Central memory CD8-positive, alpha-beta T cell (primary cell): ENCODE data around the gene HELQ.

Source experiments
- ATAC-seq: fragments of 150-1000 bp; cut with Tn5 transposase; replicated peaks from 2 replicates; pipeline ENCODE4 v1.10.0; 2022; ENCODE audit warnings: mild to moderate bottlenecking, moderate FRiP score, moderate number of reproducible peaks; ENCODE audit not compliant: poor library complexity, severe bottlenecking; ENCODE audit errors: extremely low read depth
- DNase-seq, 2 donors: peaks; one replicate each; pipeline ENCODE4 v3.0.0; 2021; ENCODE audit warnings: low spot score in 2 of 2
- H3K27ac Mint-ChIP-seq: one replicate; pipeline ENCODE4 v1.8.0; 2022; ENCODE audit warnings: low read depth, mild to moderate bottlenecking, moderate library complexity, mixed read lengths
- H3K27me3 Mint-ChIP-seq: one replicate; pipeline ENCODE4 v1.8.0; 2022; ENCODE audit warnings: mixed read lengths
- H3K36me3 Mint-ChIP-seq: one replicate; pipeline ENCODE4 v1.8.0; 2022; ENCODE audit warnings: mild to moderate bottlenecking, moderate library complexity, mixed read lengths; ENCODE audit not compliant: insufficient read depth
- H3K4me1 Mint-ChIP-seq: one replicate; pipeline ENCODE4 v1.8.0; 2022; ENCODE audit warnings: mixed read lengths
- H3K4me3 Mint-ChIP-seq: one replicate; pipeline ENCODE4 v1.8.0; 2022; ENCODE audit warnings: mild to moderate bottlenecking, moderate library complexity, mixed read lengths
- H3K9me3 Mint-ChIP-seq: one replicate; pipeline ENCODE4 v1.8.0; 2022; ENCODE audit warnings: mixed read lengths

HELQ gene

DNA sequence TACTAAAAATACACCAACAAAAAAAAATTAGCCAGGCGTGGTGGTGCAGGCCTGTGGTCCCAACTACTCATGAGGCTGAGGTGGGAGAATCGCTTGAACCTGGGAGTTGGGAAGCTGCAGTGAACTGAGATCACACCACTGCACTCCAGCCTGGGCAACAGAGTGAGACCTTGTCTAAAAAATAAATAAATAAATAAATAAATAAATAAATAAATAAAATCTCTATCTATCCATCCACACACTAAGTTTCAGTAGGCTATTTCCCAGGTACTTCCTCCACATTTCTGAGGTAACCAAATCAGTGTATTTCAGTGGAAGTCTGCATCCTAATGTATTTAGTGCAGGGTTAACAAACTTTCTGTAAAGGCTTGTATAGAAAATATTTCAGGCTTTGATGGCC, 18.3 kb upstream of the HELQ start:
- Mint-ChIP-seq H3K4me1 (no peaks in the 10 kb centered on the region), H3K4me3 (no peak overlapping the region), H3K27me3 (no peaks in the 10 kb centered on the region), H3K27ac (no peak overlapping the region), H3K9me3 (no peaks in the 10 kb centered on the region), H3K36me3 (peaks cover 11% of the 10 kb centered on the region)
- DNase-seq = no peak
- ATAC-seq = no peak

- H3K4me1 Mint-ChIP-seq = no peaks in the 10 kb centered on the region
- H3K4me3 Mint-ChIP-seq = no peak overlapping the region
- H3K27me3 Mint-ChIP-seq = no peaks in the 10 kb centered on the region
- no peaks in the 10 kb centered on the region for H3K9me3 Mint-ChIP-seq
- H3K27ac Mint-ChIP-seq = no peak overlapping the region
- no peak for ATAC-seq
- no peak for DNase-seq
- H3K36me3 Mint-ChIP-seq = peaks cover 8% of the 10 kb centered on the region
Measured at GRCh38 chr4:83473423-83473822, 17.8 kb upstream of the HELQ start.

DNA sequence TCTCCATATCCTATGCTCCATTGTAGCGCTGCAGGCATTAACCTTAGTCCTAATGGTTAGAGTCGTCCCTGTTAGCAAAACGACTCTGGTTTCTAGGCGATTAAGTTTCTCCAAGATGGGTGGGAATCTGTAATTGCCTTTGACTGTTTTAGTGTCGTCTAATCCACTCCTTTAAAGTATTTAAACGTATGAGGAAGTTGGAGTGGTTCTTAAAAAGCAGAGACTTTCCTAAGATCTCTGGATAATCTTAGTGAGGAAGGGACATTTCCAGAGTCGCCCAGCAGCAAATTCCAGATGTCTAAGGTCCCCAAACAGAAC, 520 bp upstream of the HELQ start:
- H3K27me3 Mint-ChIP-seq = no peaks in the 10 kb centered on the region
- no peak for DNase-seq
- H3K9me3 Mint-ChIP-seq = no peaks in the 10 kb centered on the region
- H3K4me1 Mint-ChIP-seq = peaks cover 34% of the 10 kb centered on the region
- peak overlapping the region; percentile 98 for H3K4me3 Mint-ChIP-seq
- H3K27ac Mint-ChIP-seq = peak overlapping the region; percentile 100
- ATAC-seq = no peak
- peaks cover 51% of the 10 kb centered on the region for H3K36me3 Mint-ChIP-seq

GRCh38 chr4:83454686-83455085, 937 bp downstream of the HELQ start:
- peaks cover 44% of the 10 kb centered on the region for H3K36me3 Mint-ChIP-seq
- peak overlapping the region; percentile 100 for H3K27ac Mint-ChIP-seq
- ATAC-seq (no peak), DNase-seq (no peak)
- H3K4me3 Mint-ChIP-seq = peak overlapping the region; percentile 98
- H3K4me1 Mint-ChIP-seq = peaks cover 34% of the 10 kb centered on the region
- H3K9me3 Mint-ChIP-seq = no peaks in the 10 kb centered on the region
- no peaks in the 10 kb centered on the region for H3K27me3 Mint-ChIP-seq

- no peaks in the 10 kb centered on the region for H3K9me3 Mint-ChIP-seq
- no peak overlapping the region for H3K4me3 Mint-ChIP-seq
- H3K36me3 Mint-ChIP-seq = peaks cover 27% of the 10 kb centered on the region
- H3K27me3 Mint-ChIP-seq = no peaks in the 10 kb centered on the region
- no peak for ATAC-seq
- peaks cover 14% of the 10 kb centered on the region for H3K4me1 Mint-ChIP-seq
- no peak overlapping the region for H3K27ac Mint-ChIP-seq
- no peak for DNase-seq
Measured at GRCh38 chr4:83449009-83449408, 6.6 kb downstream of the HELQ start.

- H3K9me3 Mint-ChIP-seq = no peaks in the 10 kb centered on the region
- H3K27me3 Mint-ChIP-seq = no peaks in the 10 kb centered on the region
- no peak overlapping the region for H3K27ac Mint-ChIP-seq
- DNase-seq (no peak), ATAC-seq (no peak)
- peaks cover 43% of the 10 kb centered on the region for H3K36me3 Mint-ChIP-seq
- no peak overlapping the region for H3K4me3 Mint-ChIP-seq
- H3K4me1 Mint-ChIP-seq = no peaks in the 10 kb centered on the region
Measured at GRCh38 chr4:83440899-83441298, 14.7 kb downstream of the HELQ start.

DNA sequence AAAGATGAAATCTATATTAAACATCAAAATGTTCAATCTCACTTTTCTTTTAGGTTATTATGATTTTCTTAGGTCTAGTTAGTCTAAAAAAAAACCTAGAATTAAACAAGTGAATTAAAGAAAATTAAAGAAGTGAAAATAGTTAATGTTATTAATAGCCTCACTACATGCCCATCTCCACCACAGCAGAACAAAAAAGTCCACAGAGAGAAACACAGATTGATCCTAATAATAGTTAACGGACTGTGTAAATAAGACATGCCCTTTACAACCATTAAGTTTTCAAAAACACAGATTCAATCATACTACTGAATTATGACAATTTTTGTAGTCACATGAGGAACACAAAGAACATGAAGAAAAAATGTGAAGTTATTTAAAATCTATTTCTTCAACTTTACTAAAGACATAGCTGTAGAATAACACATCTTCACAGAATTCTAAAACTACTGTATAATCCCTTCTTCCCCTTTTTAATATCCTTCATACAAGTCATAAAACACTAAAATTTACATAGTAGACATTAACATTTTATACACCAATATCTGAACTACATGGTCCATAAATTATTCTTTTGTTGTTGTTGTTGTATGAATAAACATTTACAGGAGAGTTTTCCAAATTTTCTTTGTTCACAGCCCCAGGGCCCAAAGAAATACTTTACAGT, 15.3 kb downstream of the HELQ start:
- Mint-ChIP-seq H3K4me3 (no peak overlapping the region), H3K4me1 (no peaks in the 10 kb centered on the region), H3K36me3 (peaks cover 44% of the 10 kb centered on the region), H3K9me3 (no peaks in the 10 kb centered on the region), H3K27me3 (no peaks in the 10 kb centered on the region), H3K27ac (no peak overlapping the region)
- DNase-seq (no peak), ATAC-seq (no peak)

DNA sequence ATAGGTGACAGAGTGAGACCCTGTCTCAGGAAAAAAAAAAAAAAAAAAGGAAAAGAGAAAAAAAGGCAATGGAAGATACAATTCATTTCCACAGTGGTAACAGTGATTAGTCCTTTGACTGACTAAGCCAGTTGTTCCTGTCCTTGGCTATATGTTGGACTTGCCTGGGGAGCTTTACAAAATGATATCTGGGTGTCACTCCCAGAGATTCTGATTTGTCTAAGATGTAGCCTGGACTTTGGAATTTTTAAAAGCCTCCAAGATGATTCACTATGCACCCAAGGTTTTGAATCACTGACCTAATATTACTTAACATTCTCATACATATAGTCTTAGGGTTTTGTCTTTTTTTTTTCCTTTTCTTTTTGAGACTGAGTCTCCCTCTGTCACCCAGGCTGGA, 16.9 kb downstream of the HELQ start:
- no peak for ATAC-seq
- Mint-ChIP-seq H3K27me3 (no peaks in the 10 kb centered on the region), H3K36me3 (peaks cover 45% of the 10 kb centered on the region), H3K9me3 (no peaks in the 10 kb centered on the region), H3K27ac (no peak overlapping the region), H3K4me1 (no peaks in the 10 kb centered on the region), H3K4me3 (no peak overlapping the region)
- no peak for DNase-seq

DNA sequence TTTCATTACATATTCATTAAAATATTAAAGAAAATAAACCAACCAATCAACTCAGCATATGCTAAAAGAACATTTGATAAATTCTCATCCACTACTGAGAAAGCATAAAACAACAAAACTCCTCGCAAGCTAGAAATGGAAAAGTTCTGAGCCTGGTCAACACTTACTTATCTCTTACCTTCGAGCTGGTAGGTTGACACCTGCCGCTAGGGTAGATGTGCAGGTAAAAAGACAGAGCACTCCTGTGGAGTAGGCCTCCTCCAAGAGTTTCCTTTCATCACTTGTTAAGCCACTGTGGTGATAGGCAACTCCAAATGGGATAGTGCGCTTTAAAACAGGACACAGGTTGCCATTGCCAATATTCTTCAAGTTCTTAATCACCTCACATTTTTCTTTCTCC, 18.9 kb downstream of the HELQ start:
- Mint-ChIP-seq H3K27me3 (no peaks in the 10 kb centered on the region), H3K9me3 (no peaks in the 10 kb centered on the region), H3K4me3 (no peak overlapping the region), H3K4me1 (no peaks in the 10 kb centered on the region), H3K36me3 (peaks cover 36% of the 10 kb centered on the region), H3K27ac (no peak overlapping the region)
- DNase-seq (no peak), ATAC-seq (no peak)

DNA sequence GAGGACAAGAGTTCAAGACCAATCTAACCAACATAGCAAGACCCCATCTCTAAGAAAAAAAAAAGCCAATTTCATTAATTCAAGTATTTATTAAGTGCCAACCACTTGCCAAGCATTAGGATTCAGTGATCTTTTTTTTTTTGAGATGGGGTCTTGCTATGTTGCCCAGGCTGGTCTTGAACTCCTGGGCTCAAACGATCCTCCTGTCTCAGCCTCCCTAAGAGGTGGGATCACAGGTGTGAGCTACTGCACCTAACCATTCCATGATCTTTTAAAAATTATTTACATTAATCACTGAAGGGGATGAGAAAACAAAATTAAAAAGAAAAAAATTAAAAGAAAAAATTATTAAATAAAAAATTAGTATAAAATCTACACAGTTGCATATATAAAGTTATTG, 24.4 kb downstream of the HELQ start:
- Mint-ChIP-seq H3K36me3 (peaks cover 41% of the 10 kb centered on the region), H3K4me1 (no peaks in the 10 kb centered on the region), H3K9me3 (no peaks in the 10 kb centered on the region), H3K27ac (no peak overlapping the region), H3K27me3 (no peaks in the 10 kb centered on the region), H3K4me3 (no peak overlapping the region)
- ATAC-seq (no peak), DNase-seq (no peak)

DNA sequence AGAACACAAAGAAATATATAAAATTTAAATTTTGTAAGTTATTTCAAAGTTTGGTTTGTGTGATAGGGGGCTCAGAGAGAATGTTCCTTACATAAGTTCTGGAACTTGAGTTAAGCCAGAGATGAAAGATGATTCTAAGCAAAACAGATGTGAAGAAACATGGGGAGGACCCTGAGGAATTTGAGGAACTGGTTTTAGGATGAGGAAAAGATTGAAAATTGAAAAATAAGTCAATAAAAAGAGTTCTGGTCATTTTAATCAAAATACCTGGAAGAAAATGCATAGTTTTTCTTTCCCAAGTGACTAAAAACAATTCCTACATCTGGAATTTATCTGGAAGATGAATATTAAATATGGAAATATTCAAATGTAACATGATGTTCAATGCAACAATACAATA, 37.4 kb downstream of the HELQ start:
- Mint-ChIP-seq H3K36me3 (peaks cover 51% of the 10 kb centered on the region), H3K4me3 (no peak overlapping the region), H3K9me3 (no peaks in the 10 kb centered on the region), H3K27me3 (no peaks in the 10 kb centered on the region), H3K27ac (no peak overlapping the region), H3K4me1 (no peaks in the 10 kb centered on the region)
- ATAC-seq = no peak
- DNase-seq = no peak

- Mint-ChIP-seq H3K36me3 (peaks cover 54% of the 10 kb centered on the region), H3K27ac (no peak overlapping the region), H3K4me1 (no peaks in the 10 kb centered on the region), H3K4me3 (no peak overlapping the region), H3K9me3 (no peaks in the 10 kb centered on the region), H3K27me3 (no peaks in the 10 kb centered on the region)
- no peak for ATAC-seq
- DNase-seq = no peak
Measured at GRCh38 chr4:83417566-83417965, 38.1 kb downstream of the HELQ start.

DNA sequence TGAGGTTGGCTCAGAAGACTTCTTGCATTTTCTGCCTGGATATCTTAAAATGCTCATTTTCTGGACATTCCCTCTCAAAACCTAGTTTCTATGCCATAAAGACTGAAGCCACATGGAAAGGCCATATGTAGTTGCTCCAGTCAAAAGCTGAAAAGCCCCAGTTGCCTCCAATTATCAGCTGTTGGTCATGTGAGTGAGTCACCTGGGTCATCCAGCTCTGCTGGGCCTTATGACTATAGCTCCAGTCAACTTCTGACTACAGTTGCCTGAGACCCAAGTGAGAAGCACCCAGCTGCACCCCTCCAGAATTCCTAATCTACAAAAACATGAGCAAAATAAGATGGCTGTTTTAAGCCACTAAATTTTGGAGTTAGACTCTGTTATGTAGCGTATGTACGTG, 41.9 kb downstream of the HELQ start:
- H3K4me3 Mint-ChIP-seq = no peak overlapping the region
- H3K36me3 Mint-ChIP-seq = peaks cover 52% of the 10 kb centered on the region
- H3K27ac Mint-ChIP-seq = no peak overlapping the region

GRCh38 chr4:83408908-83409307, 46.7 kb downstream of the HELQ start:
- ATAC-seq (no peak), DNase-seq (no peak)
- Mint-ChIP-seq H3K9me3 (no peaks in the 10 kb centered on the region), H3K4me3 (no peak overlapping the region), H3K27me3 (no peaks in the 10 kb centered on the region), H3K27ac (peak overlapping the region; percentile 26), H3K36me3 (peaks cover 33% of the 10 kb centered on the region), H3K4me1 (no peaks in the 10 kb centered on the region)

More for the DNA sequence above, 41.9 kb downstream of the HELQ start:
- ATAC-seq (no peak), DNase-seq (no peak)
- Mint-ChIP-seq H3K27me3 (no peaks in the 10 kb centered on the region), H3K4me1 (no peaks in the 10 kb centered on the region), H3K9me3 (no peaks in the 10 kb centered on the region)
